ENCODE data around the gene GLS. TPM values are rescaled to one million over a fixed set of nuclear protein-coding genes. Genes with fewer than 3 reads are reported as not detected.

Gene GLS
- total and polyA plus RNA-seq, 2 of the 13 experiments (the other 11 are each of a cell fraction or from before 2014, with no cell fraction given): 78.6 to 183 TPM

GRCh38 chr2:191006997-191007783 is 126.6 kb downstream of the GLS start:
- intact Hi-C loops (cut with micrococcal nuclease; ENCODE audit: unreplicated experiment) (no loop called here), in situ Hi-C loops (cut with HindIII; ENCODE audit: extremely low pct_ligation_motif_present, low pct_unique_long_range_greater_than_20kb) (no loop called here)
- POLR2A ChIA-PET: interaction anchor here (1.0 kb wide), 1 partner anchor 12 kb away, joined by 3 read pairs; no protein-coding TSS in a partner anchor
- H3K9me3 ChIP-seq (ENCODE audit: low read length): no peaks in the 10 kb centered on the region
- H3K4me2 ChIP-seq (ENCODE audit: low read depth, low read length): no peak overlapping the region
- no peak overlapping the region for H3K27ac ChIP-seq (ENCODE audit: extremely low read length, insufficient read depth, low read length)
- DNase-seq (ENCODE audit: low spot score) (no peak), ATAC-seq (no peak), FAIRE-seq (no peak)
- no peak for TF ChIP-seq YY1 (IDR thresholded peaks at IDR 0.05; ENCODE audit: insufficient read depth, insufficient replicate concordance, low read depth, low read length)
- TF ChIP-seq RBFOX2 (IDR thresholded peaks at IDR 0.05; ENCODE audit: low read depth, low read length): 0 out of 2 replicates have a peak, but pooled peaks have one; percentile 8
- no peak for TF ChIP-seq JUNB (CRISPR knock-in tag; IDR thresholded peaks at IDR 0.05; ENCODE audit: borderline replicate concordance)
- H3K27me3 ChIP-seq (ENCODE audit: control insufficient read depth in 1 of 2, insufficient read depth in 2 of 2, low read length in 2 of 2): no peaks in the 10 kb centered on the region
- H3K4me3 ChIP-seq (replicated peaks in 1 of 3; ENCODE audit: insufficient read depth in 1 of 3, low read depth in 2 of 3, low read length in 3 of 3): no peak overlapping the region
- no peaks in the 10 kb centered on the region for H4K20me1 ChIP-seq (ENCODE audit: insufficient read depth, low read length)
- peaks cover 25 to 82% of the 10 kb centered on the region in 2 experiments for H3K36me3 ChIP-seq (replicated peaks in 1 of 2; ENCODE audit: control insufficient read depth in 1 of 2, insufficient read depth in 2 of 2, low read length in 2 of 2)
- no TSS peak for BruUV-seq (replicated peaks)
- H3K4me1 ChIP-seq (ENCODE audit: insufficient read depth, low read length): peaks cover 6% of the 10 kb centered on the region; the same call in 1 of the 2 replicates
- 96% methylated on average over 4 of the region's 4 CpGs for WGBS (ENCODE audit: low lambda C conversion rate)
- no peak overlapping the region for H3K9ac ChIP-seq (ENCODE audit: insufficient read depth, low read depth, low read length)
- CTCF ChIA-PET (ENCODE audit: low intra/inter-chr PET ratio, low total read pairs): no interaction called here
- H2AFZ ChIP-seq (ENCODE audit: low read length): no peak overlapping the region
- peaks cover 2% of the 10 kb centered on the region for H3K79me2 ChIP-seq (ENCODE audit: insufficient read depth, low read length)

DNA sequence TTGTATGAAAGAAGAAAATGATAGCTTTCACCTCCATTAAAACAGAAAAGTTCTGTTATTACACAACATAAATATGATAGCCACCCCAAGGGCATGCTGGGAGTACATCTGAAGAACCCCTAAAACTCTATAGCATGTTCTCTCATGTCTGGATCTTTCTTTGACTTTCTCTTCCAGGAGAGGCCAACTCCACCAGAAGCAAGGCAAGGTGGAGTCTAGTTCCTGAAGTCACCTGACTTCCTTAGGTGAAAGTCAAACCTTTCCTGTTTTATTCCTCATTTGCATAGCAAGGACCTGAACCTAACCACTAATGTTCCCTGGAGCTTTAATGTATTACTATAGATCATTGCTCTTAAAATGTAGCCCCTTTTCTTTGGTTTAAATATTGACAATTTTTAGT is 127.7 kb downstream of the GLS start:
- H2AFZ ChIP-seq (ENCODE audit: low read length): no peak overlapping the region
- no peaks in the 10 kb centered on the region for H3K9me3 ChIP-seq (ENCODE audit: low read length)
- H3K4me1 ChIP-seq (ENCODE audit: insufficient read depth, low read length): peaks cover 16% of the 10 kb centered on the region
- TF ChIP-seq SIN3A (IDR thresholded peaks at IDR 0.05; ENCODE audit: borderline replicate concordance, low read depth, low read length) (no peak), GTF3A (CRISPR knock-in tag; conservative IDR thresholded peaks at IDR 0.05) (no peak), ZNF577 (CRISPR knock-in tag; IDR thresholded peaks at IDR 0.05; ENCODE audit: borderline replicate concordance, low read depth) (no peak), CBX1 (IDR thresholded peaks at IDR 0.05; ENCODE audit: low read depth) (no peak)
- H4K20me1 ChIP-seq (ENCODE audit: insufficient read depth, low read length): no peaks in the 10 kb centered on the region
- intact Hi-C loops (cut with micrococcal nuclease; ENCODE audit: unreplicated experiment) (no loop called here), in situ Hi-C loops (cut with HindIII; ENCODE audit: extremely low pct_ligation_motif_present, low pct_unique_long_range_greater_than_20kb) (no loop called here)
- H3K9ac ChIP-seq (ENCODE audit: insufficient read depth, low read depth, low read length): no peak overlapping the region
- DNase-seq (ENCODE audit: low spot score) (no peak), ATAC-seq (no peak), FAIRE-seq (no peak)
- no peak overlapping the region for H3K27ac ChIP-seq (ENCODE audit: extremely low read length, insufficient read depth, low read length)
- BruUV-seq (replicated peaks): no TSS peak
- H3K27me3 ChIP-seq (ENCODE audit: control insufficient read depth in 1 of 2, insufficient read depth in 2 of 2, low read length in 2 of 2): no peaks in the 10 kb centered on the region; a peak in 1 of 5 replicates
- H3K4me3 ChIP-seq (replicated peaks in 1 of 3; ENCODE audit: insufficient read depth in 1 of 3, low read depth in 2 of 3, low read length in 3 of 3): no peak overlapping the region
- ChIA-PET CTCF (ENCODE audit: low intra/inter-chr PET ratio, low total read pairs) (no interaction called here), POLR2A (no interaction called here)
- H3K36me3 ChIP-seq (replicated peaks in 1 of 2; ENCODE audit: control insufficient read depth in 1 of 2, insufficient read depth in 2 of 2, low read length in 2 of 2): peaks cover 22 to 71% of the 10 kb centered on the region in 2 experiments
- H3K79me2 ChIP-seq (ENCODE audit: insufficient read depth, low read length): peaks cover 12% of the 10 kb centered on the region
- H3K4me2 ChIP-seq (ENCODE audit: low read depth, low read length): no peak overlapping the region

All from HepG2 (cell line).